NCI-H526 treated with DMSO at 0.1 percent for 48 hours (cell line): ENCODE results near the gene SPRYD4.
A peak's percentile ranks its signal among the peaks of the same experiment; 100 is the strongest.
"Not testable (repeated sequence)": the region's sequence is repeated elsewhere in the genome, so short reads cannot be mapped to it uniquely, and the experiment has no call there.

ENCODE experiments used
- DNase-seq: peaks from one replicate; lab custom pipeline; 2025; lab: John Stamatoyannopoulos, UW

The SPRYD4 gene

GRCh38 chr12:56468216-56469006 lies at the start of gene SPRYD4:
SPRYD4 (plus strand) TSS chr12:56468578; CDS start chr12:56468592, 14 bp downstream.
- DNase-seq = peak; percentile 85

GRCh38 chr12:56420411-56420810 lies 48.0 kb upstream of the SPRYD4 start:
- no peak for DNase-seq

GRCh38 chr12:56425193-56425592 lies 43.2 kb upstream of the SPRYD4 start:
- DNase-seq = peak; percentile 31

GRCh38 chr12:56425940-56426438 lies 42.4 kb upstream of the SPRYD4 start:
- DNase-seq = no peak

- DNase-seq = no peak
Observed at GRCh38 chr12:56431288-56431687, 37.1 kb upstream of the SPRYD4 start.

- no peak for DNase-seq
Observed at GRCh38 chr12:56431850-56432249, 36.5 kb upstream of the SPRYD4 start.

- no peak for DNase-seq
Observed at GRCh38 chr12:56434828-56435227, 33.5 kb upstream of the SPRYD4 start.

- DNase-seq = no peak
Observed at GRCh38 chr12:56437430-56438176, 30.8 kb upstream of the SPRYD4 start.

- not testable (repeated sequence) for DNase-seq
Observed at GRCh38 chr12:56443208-56443607, 25.2 kb upstream of the SPRYD4 start.

GRCh38 chr12:56448860-56449621 lies 19.3 kb upstream of the SPRYD4 start, which contains the start of gene TIMELESS:
TIMELESS (minus strand) TSS chr12:56449426; CDS start chr12:56434170, 15,256 bp downstream.
- peak; percentile 92 for DNase-seq

GRCh38 chr12:56449622-56449984 lies 18.8 kb upstream of the SPRYD4 start:
- DNase-seq = no peak

GRCh38 chr12:56450241-56450640 lies 18.1 kb upstream of the SPRYD4 start:
- no peak for DNase-seq

GRCh38 chr12:56451147-56451546 lies 17.2 kb upstream of the SPRYD4 start:
- DNase-seq = no peak

GRCh38 chr12:56454557-56454956 lies 13.8 kb upstream of the SPRYD4 start, which contains the start of gene MIP:
MIP (minus strand) TSS chr12:56454657; CDS start chr12:56454613, 44 bp downstream.
- no peak for DNase-seq

GRCh38 chr12:56457817-56458216 lies 10.6 kb upstream of the SPRYD4 start:
- no peak for DNase-seq

GRCh38 chr12:56461235-56462159 lies 6.9 kb upstream of the SPRYD4 start:
- no peak for DNase-seq

- no peak for DNase-seq
Observed at GRCh38 chr12:56462565-56462964, 5.8 kb upstream of the SPRYD4 start.

GRCh38 chr12:56469007-56469930 lies 891 bp downstream of the SPRYD4 start:
- DNase-seq = no peak

- DNase-seq = no peak
Observed at GRCh38 chr12:56474389-56474788, 6.0 kb downstream of the SPRYD4 start.

GRCh38 chr12:56476143-56476542 lies 7.8 kb downstream of the SPRYD4 start:
- DNase-seq = no peak
